Naive thymus-derived CD4-positive, alpha-beta T cell (primary cell): ENCODE data around the gene TCP11L2. TPM values are rescaled to one million over a fixed set of nuclear protein-coding genes. Genes with fewer than 3 reads are reported as not detected.
A peak's percentile ranks its signal among the peaks of the same experiment; 100 is the strongest.
"Not testable (repeated sequence)": the region's sequence is repeated elsewhere in the genome, so short reads cannot be mapped to it uniquely, and the experiment has no call there.

ENCODE experiments used
- ATAC-seq: fragments of 150-1000 bp; cut with Tn5 transposase; 2 replicates; pipeline ENCODE4 v1.10.0; 2021; ENCODE audit warnings: mild to moderate bottlenecking, moderate library complexity
- CTCF ChIA-PET: fragments of 350-600 bp; sonication (Branson Sonifier 250); formaldehyde crosslinking; loops from one replicate; lab custom pipeline; 2021; ENCODE audit warnings: antibody characterized with exemption; lab: Charles Lee
- POLR2A ChIA-PET: fragments of 350-600 bp; sonication (Branson Sonifier 250); formaldehyde crosslinking; loops from one replicate; lab custom pipeline; 2021; ENCODE audit warnings: antibody characterized with exemption, inconsistent platforms; lab: Charles Lee
- DNase-seq, 9 donors: peaks; one replicate each; pipeline versions ENCODE4 v3.0.0 to v3.0.0-alpha.2; 2020 to 2022; ENCODE audit warnings: mixed read lengths in 1 of 9
- H3K27ac ChIP-seq: one replicate; pipeline ENCODE4 v1.7.0; 2013; ENCODE audit warnings: mild to moderate bottlenecking, low read depth, low read length, moderate library complexity
- H3K27me3 ChIP-seq, 2 donors: one replicate each; pipeline ENCODE4 v1.7.0; 2013; ENCODE audit warnings: low read length in 2 of 2, mild to moderate bottlenecking in 2 of 2, moderate library complexity in 2 of 2; ENCODE audit not compliant: control insufficient read depth in 2 of 2, insufficient read depth in 2 of 2
- H3K36me3 ChIP-seq, 3 experiments: 1 replicate in 2 of 3; 2 replicates in 1 of 3; pipeline ENCODE4 v1.7.0; 2013; ENCODE audit warnings: low read length in 3 of 3, mild to moderate bottlenecking in 3 of 3, moderate library complexity in 1 of 3; ENCODE audit not compliant: insufficient read depth in 3 of 3, control insufficient read depth in 2 of 3
- H3K4me1 ChIP-seq, 2 donors: one replicate each; pipeline ENCODE4 v1.7.0; 2013; ENCODE audit warnings: low read length in 2 of 2, mild to moderate bottlenecking in 2 of 2, moderate library complexity in 1 of 2; ENCODE audit not compliant: control insufficient read depth in 2 of 2, insufficient read depth in 2 of 2
- H3K4me3 ChIP-seq: 2 replicates; pipeline ENCODE4 v1.7.0; 2013; ENCODE audit warnings: mild to moderate bottlenecking, low read length
- H3K9me3 ChIP-seq, 3 experiments: 1 replicate in 2 of 3; 2 replicates in 1 of 3; pipeline ENCODE4 v1.7.0; 2013; ENCODE audit warnings: low read length in 3 of 3; ENCODE audit not compliant: control insufficient read depth in 2 of 3
- H3K27ac Mint-ChIP-seq, 9 donors: one replicate each; pipeline ENCODE4 v1.8.0; 2020 to 2022; ENCODE audit warnings: mixed read lengths in 9 of 9, mild to moderate bottlenecking in 8 of 9, moderate library complexity in 5 of 9, inconsistent platforms in 2 of 9
- H3K27me3 Mint-ChIP-seq, 5 donors: one replicate each; pipeline ENCODE4 v1.8.0; 2021 to 2022; ENCODE audit warnings: mixed read lengths in 5 of 5, mild to moderate bottlenecking in 1 of 5
- H3K36me3 Mint-ChIP-seq, 5 donors: one replicate each; pipeline ENCODE4 v1.8.0; 2020 to 2022; ENCODE audit warnings: mixed read lengths in 5 of 5, mild to moderate bottlenecking in 3 of 5, inconsistent platforms in 1 of 5
- H3K4me1 Mint-ChIP-seq, 7 donors: one replicate each; pipeline ENCODE4 v1.8.0; 2020 to 2022; ENCODE audit warnings: mixed read lengths in 7 of 7, mild to moderate bottlenecking in 3 of 7, inconsistent platforms in 1 of 7
- H3K4me3 Mint-ChIP-seq, 10 donors: one replicate each; pipeline ENCODE4 v1.8.0; 2020 to 2022; ENCODE audit warnings: mild to moderate bottlenecking in 10 of 10, mixed read lengths in 10 of 10, moderate library complexity in 6 of 10, inconsistent platforms in 2 of 10
- H3K9me3 Mint-ChIP-seq, 11 donors: one replicate each; pipeline ENCODE4 v1.8.0; 2020 to 2022; ENCODE audit warnings: mixed read lengths in 11 of 11, mild to moderate bottlenecking in 4 of 11, inconsistent platforms in 1 of 11, moderate library complexity in 1 of 11
- intact Hi-C, 2 donors: fragments of 100-400 bp; cut with micrococcal nuclease; formaldehyde crosslinking; loops; one replicate each; pipeline ENCODE4 v1.15.1; 2023
- polyA plus RNA-seq, 2 donors: library from polyadenylated mRNA; unstranded; fragments of 300-500 nt; fragmentation: Illumina TruSeq; gene quantifications; one replicate each; pipeline ENCODE4 v1.2.3, GENCODE V29; 2021
- total RNA-seq, 6 experiments: library from RNA in 5 of 6; stranded (reverse) in 5 of 6; gene quantifications; 1 replicate in 5 of 6; 2 replicates in 1 of 6; pipeline ENCODE4 v1.2.3 and lab custom pipeline; 2021 to 2026

Gene TCP11L2
- total and polyA plus RNA-seq, 7 experiments from 2014 or later: 26.9 to 258 (median 133) TPM

DNA sequence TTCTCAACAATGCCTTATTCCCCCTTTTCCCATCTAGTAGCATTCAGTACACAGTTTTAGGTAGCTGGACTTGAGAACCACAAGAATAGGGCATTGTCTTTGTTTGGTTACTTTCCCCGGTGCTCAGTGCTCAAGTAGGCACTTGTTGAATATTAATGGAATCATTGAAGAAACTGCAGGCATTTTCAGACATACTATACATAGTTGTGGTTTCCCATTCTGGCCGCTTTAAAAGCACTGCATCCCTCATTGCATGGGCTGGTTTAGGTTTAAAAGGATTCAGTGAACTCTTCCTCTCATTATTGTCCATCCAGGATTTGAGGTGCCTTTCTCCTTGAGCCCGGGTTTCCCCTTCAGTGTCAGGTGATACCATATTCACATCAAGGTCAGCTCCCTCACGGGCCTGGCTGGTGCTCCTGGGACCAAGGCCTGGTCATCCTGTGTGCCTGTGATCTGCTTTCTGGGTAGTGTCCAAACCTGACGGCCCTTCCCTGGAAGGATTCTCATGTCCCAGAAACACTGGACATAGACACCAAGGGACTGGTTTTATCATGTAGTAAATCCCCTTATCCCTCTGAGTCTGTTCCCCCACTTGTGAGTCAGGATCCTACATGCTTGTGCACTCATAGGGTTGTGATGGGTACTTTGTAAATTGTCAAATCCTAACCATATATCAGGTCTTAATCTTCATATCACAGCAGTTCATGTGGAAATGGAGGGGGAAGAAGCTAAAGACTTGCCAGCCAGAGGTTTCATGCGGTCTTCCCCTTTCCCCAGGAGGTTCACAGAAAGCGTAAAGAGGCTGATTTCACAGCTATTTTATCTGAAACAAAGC lies 7.4 kb downstream of the TCP11L2 start:
- H3K4me1 Mint-ChIP-seq: peaks cover 21 to 81% (median 67%) of the 10 kb centered on the region in 7 donors
- H3K9me3 Mint-ChIP-seq: no peaks in the 10 kb centered on the region
- H3K27ac ChIP-seq: peak overlapping the region; percentile 12
- no peaks in the 10 kb centered on the region for H3K27me3 Mint-ChIP-seq
- ATAC-seq (no peak), DNase-seq (no peak)
- H3K4me3 Mint-ChIP-seq: peak overlapping the region in 2 of 10 donors; percentile 2 to 49
- peak overlapping the region in 8 of 9 donors; percentile 6 to 83 (median 60) for H3K27ac Mint-ChIP-seq
- H3K27me3 ChIP-seq: no peaks in the 10 kb centered on the region
- ChIA-PET POLR2A (interaction anchor here (1.0 to 2.4 kb wide), 3 partner anchors 8 to 82 kb away, joined by 3 to 14 read pairs (median 6); partner anchors contain the start of gene TCP11L2), CTCF (interaction anchor here (1.2 kb wide), 1 partner anchor 84 kb away, joined by 3 read pairs; no protein-coding TSS in a partner anchor)
- intact Hi-C loops: loop anchor here in 1 of 2 donors (10.0 kb wide), 1 partner anchor 1545 kb away; no protein-coding TSS in a partner anchor
- H3K4me1 ChIP-seq: peaks cover 2 to 31% of the 10 kb centered on the region in 2 donors
- H3K36me3 Mint-ChIP-seq: peaks cover 6 to 28% (median 9%) of the 10 kb centered on the region in 5 donors
- no peak overlapping the region for H3K4me3 ChIP-seq
- no peaks in the 10 kb centered on the region for H3K9me3 ChIP-seq
- peaks cover 0 to 15% (median 4%) of the 10 kb centered on the region in 3 experiments for H3K36me3 ChIP-seq

DNA sequence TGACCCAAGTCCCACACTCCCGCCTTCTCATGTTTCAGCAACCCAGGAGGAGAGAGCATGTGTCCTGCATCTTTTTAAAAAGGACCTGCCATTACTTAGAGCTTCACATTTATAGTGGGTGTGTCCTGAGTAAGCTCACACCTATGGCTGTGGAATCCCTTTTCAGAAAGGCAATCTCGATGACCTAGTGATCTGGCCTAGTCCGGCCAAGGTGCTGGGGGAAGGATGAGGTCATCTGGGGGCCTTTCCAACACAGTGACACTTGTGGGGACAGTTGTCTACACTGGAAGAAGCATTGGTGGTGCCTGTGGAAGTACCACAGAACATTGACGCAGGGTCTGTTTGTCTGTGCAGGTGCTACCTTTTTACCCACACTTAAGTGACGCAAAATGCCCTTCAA lies 8.2 kb downstream of the TCP11L2 start:
- peak overlapping the region in 2 of 10 donors; percentile 2 to 12 for H3K4me3 Mint-ChIP-seq
- POLR2A ChIA-PET: interaction anchor here (1.0 to 2.4 kb wide), 4 partner anchors 9 to 64 kb away, joined by 3 to 14 read pairs (median 5); partner anchors contain the start of gene TCP11L2
- H3K36me3 Mint-ChIP-seq: peaks cover 6 to 32% (median 13%) of the 10 kb centered on the region in 5 donors
- H3K27me3 Mint-ChIP-seq: no peaks in the 10 kb centered on the region
- H3K4me1 Mint-ChIP-seq: peaks cover 15 to 80% (median 65%) of the 10 kb centered on the region in 7 donors
- Histone ChIP-seq H3K4me1 (peaks cover 0 to 23% of the 10 kb centered on the region in 2 donors), H3K9me3 (no peaks in the 10 kb centered on the region), H3K27me3 (no peaks in the 10 kb centered on the region), H3K36me3 (peaks cover 0 to 23% (median 4%) of the 10 kb centered on the region in 3 experiments), H3K27ac (no peak overlapping the region), H3K4me3 (no peak overlapping the region)
- DNase-seq (no peak), ATAC-seq (peak; percentile 16)
- peak overlapping the region in 8 of 9 donors; percentile 26 to 78 (median 57) for H3K27ac Mint-ChIP-seq
- no peaks in the 10 kb centered on the region for H3K9me3 Mint-ChIP-seq
- CTCF ChIA-PET: interaction anchor here (1.0 to 1.2 kb wide), 2 partner anchors 9 to 85 kb away, joined by 3 to 4 read pairs; no protein-coding TSS in a partner anchor
- intact Hi-C loops: no loop called here

DNA sequence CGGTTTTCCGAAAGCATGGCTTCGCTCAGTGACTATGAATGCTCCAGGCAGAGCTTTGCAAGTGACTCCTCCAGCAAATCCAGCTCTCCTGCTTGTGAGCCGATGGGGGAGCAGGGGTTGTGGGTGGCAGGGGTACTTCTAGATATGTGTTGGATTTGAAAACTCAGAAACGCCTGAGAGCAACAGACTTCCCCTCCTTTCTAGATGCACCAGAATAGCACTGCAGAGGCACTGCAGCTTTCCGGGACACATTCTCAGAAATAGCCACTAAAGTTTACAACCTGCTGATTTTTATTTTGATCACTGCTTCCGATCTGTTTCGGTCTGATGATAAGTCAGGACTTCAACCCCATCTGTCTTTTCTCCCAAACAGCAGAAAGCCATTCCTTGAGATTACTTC lies 8.6 kb downstream of the TCP11L2 start:
- Histone ChIP-seq H3K36me3 (peaks cover 0 to 27% (median 7%) of the 10 kb centered on the region in 3 experiments), H3K27me3 (no peaks in the 10 kb centered on the region), H3K4me3 (no peak overlapping the region), H3K27ac (no peak overlapping the region), H3K9me3 (no peaks in the 10 kb centered on the region), H3K4me1 (peaks cover 0 to 19% of the 10 kb centered on the region in 2 donors)
- peak overlapping the region in 6 of 9 donors; percentile 26 to 78 (median 67) for H3K27ac Mint-ChIP-seq
- POLR2A ChIA-PET: interaction anchor here (1.0 to 2.4 kb wide), 4 partner anchors 9 to 65 kb away, joined by 3 to 14 read pairs (median 5); partner anchors contain the start of gene TCP11L2
- H3K4me1 Mint-ChIP-seq: peaks cover 15 to 78% (median 62%) of the 10 kb centered on the region in 7 donors
- no peak for DNase-seq
- CTCF ChIA-PET: interaction anchor here (1.0 kb wide), 1 partner anchor 10 kb away, joined by 4 read pairs; no protein-coding TSS in a partner anchor
- intact Hi-C loops: no loop called here
- H3K4me3 Mint-ChIP-seq: peak overlapping the region in 2 of 10 donors; percentile 2 to 34
- H3K27me3 Mint-ChIP-seq: no peaks in the 10 kb centered on the region
- peaks cover 6 to 37% (median 14%) of the 10 kb centered on the region in 5 donors for H3K36me3 Mint-ChIP-seq
- H3K9me3 Mint-ChIP-seq: no peaks in the 10 kb centered on the region
- no peak for ATAC-seq

DNA sequence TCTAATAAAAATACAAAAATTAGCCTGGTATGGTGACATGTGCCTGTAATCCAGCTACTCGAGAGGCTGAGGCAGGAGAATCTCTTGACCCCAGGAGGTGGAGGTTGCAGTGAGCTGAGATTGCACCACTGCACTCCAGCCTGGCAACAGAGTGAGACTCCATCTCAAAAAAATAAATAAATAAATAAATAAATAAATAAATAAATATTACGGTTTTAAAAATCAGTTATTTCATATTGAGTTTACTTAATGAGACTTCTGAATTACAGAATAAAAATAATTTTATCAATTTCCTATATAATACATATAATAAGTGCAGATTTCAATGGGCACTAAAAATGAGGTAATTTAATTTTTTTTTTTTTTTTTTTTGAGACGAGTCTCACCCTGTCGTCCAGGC lies 10.9 kb downstream of the TCP11L2 start:
- Mint-ChIP-seq H3K36me3 (peaks cover 11 to 51% (median 28%) of the 10 kb centered on the region in 5 donors), H3K27ac (peak overlapping the region in 1 of 9 donors; percentile 30), H3K4me1 (peaks cover 6 to 65% (median 44%) of the 10 kb centered on the region in 7 donors)
- CTCF ChIA-PET: interaction anchor here (0.6 to 1.0 kb wide), 2 partner anchors 32 to 408 kb away, joined by 3 read pairs; no protein-coding TSS in a partner anchor
- H3K4me3 Mint-ChIP-seq, H3K9me3 Mint-ChIP-seq, H3K4me3 ChIP-seq, H3K27me3 Mint-ChIP-seq, DNase-seq, H3K9me3 ChIP-seq, ATAC-seq, H3K4me1 ChIP-seq, H3K27me3 ChIP-seq, intact Hi-C loops, H3K27ac ChIP-seq: not testable (repeated sequence)
- H3K36me3 ChIP-seq: peaks cover 3 to 50% (median 8%) of the 10 kb centered on the region in 3 experiments
- POLR2A ChIA-PET: interaction anchor here (7.8 kb wide), 1 partner anchor 10 kb away, joined by 74 read pairs; the partner anchor contains the start of gene TCP11L2

DNA sequence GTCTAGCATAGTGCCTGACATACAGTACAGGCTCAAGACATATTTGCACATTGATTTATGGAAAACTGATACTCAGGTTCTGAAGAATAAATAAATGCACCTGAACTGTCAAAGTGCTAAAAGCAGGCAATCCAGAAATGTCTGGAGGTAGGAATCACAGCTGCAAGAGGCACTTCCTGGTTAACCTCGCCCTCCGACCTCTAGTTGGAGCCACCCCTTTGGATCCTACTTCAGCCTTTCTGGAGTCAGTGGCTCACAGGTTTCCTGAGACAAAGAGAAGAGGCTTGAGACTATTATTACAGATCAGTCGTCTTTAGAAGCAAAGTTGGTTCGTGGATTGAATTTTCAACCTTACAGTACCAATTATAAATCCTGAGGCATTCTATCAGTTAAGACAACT lies 13.0 kb downstream of the TCP11L2 start:
- ATAC-seq (no peak), DNase-seq (no peak)
- H3K36me3 ChIP-seq: peaks cover 6 to 62% (median 13%) of the 10 kb centered on the region in 3 experiments
- Mint-ChIP-seq H3K4me1 (peaks cover 6 to 47% (median 31%) of the 10 kb centered on the region in 7 donors), H3K9me3 (peaks cover 0 to 2% (median 0%) of the 10 kb centered on the region in 11 donors), H3K27me3 (no peaks in the 10 kb centered on the region), H3K4me3 (no peak overlapping the region), H3K36me3 (peaks cover 11 to 55% (median 36%) of the 10 kb centered on the region in 5 donors), H3K27ac (peak overlapping the region in 3 of 9 donors; percentile 19 to 73 (median 53))
- H3K4me1 ChIP-seq: no peaks in the 10 kb centered on the region
- H3K27ac ChIP-seq: no peak overlapping the region
- no peaks in the 10 kb centered on the region for H3K9me3 ChIP-seq
- no peak overlapping the region for H3K4me3 ChIP-seq
- H3K27me3 ChIP-seq: no peaks in the 10 kb centered on the region
- intact Hi-C loops: no loop called here
- ChIA-PET POLR2A (interaction anchor here (0.9 to 7.8 kb wide), 4 partner anchors 12 to 89 kb away, joined by 3 to 74 read pairs (median 4); partner anchors contain the start of gene TCP11L2), CTCF (interaction anchor here (0.6 to 0.9 kb wide), 2 partner anchors 12 to 46 kb away, joined by 3 read pairs; no protein-coding TSS in a partner anchor)
